Heart left ventricle (tissue), 13 donors: ENCODE data around the gene MITF.

Experiments used
- CTCF ChIP-seq, 12 donors: fragments of 200-600 bp; sonication (generic) in 4 of 12; IDR thresholded peaks; one replicate each; pipeline versions ENCODE4 v1.5.0 to v1.8.0; 2018 to 2022; ENCODE audit warnings: antibody characterized with exemption in 12 of 12, mild to moderate bottlenecking in 5 of 12
- POLR2A ChIP-seq, 2 donors: fragments of 450-650 bp; IDR thresholded peaks; one replicate each; pipeline ENCODE4 v1.6.1; 2017; ENCODE audit warnings: antibody characterized with exemption in 2 of 2, mild to moderate bottlenecking in 2 of 2, moderate library complexity in 2 of 2
- donor health status: ischemic (EF 13 %, LVEDD 7.1; RV severe dilation, severe dysfunction).
- donor health status: DM: no; HTN: yes; CAD: no.
- donor health status: DM: no; HTN: no; CAD: no.
- donor health status: ischemic (EF 25% LVEDD 6.9; RV normal size, moderate dysfunction).
- donor health status: ischemic (EF 25% LVEDD 5.7; RV mildly dilated, moderate dysfunction).
- donor health status: ischemic (EF 35%, LVEDD 5.7; RV mildly dilated, moderate dysfunction).
- donor health status: nonischemic (EF 11% LVEDD 7.7; RV severe dilation, severe dysfunction).
- donor health status: DM: yes; HTN: yes; CAD: no.
- donor health status: PGD.
- donor health status: ischemic (EF 29% LVEDD 5.4; RV normal size, mild dysfunction).
- donor health status: nonischemic (EF 23%, LVEDD 6.1; RV moderate dilation, normal function).

- TF ChIP-seq CTCF (IDR thresholded peaks at IDR 0.05), result peak in 11 of 12 donors; percentile 26 to 64 (median 55)
- no peak for TF ChIP-seq POLR2A (IDR thresholded peaks at IDR 0.05)
Observed at GRCh38 chr3:69855436-69856162, 116.3 kb downstream of the MITF start.
